ENCODE results near the gene TSSK2. TPM values are rescaled to one million over a fixed set of nuclear protein-coding genes. Genes with fewer than 3 reads are reported as not detected.

The TSSK2 gene
- total and polyA plus RNA-seq, 2 experiments from 2014 or later = not detected

- TF ChIP-seq ETS1 (IDR thresholded peaks at IDR 0.05) (no peak), NANOG (IDR thresholded peaks at IDR 0.05; ENCODE audit: borderline replicate concordance) (no peak), POLR2AphosphoS5 (IDR thresholded peaks at IDR 0.05; ENCODE audit: low read depth) (no peak), EZH2 (IDR thresholded peaks at IDR 0.05; ENCODE audit: low read depth, unreplicated experiment) (no peak), STAT1 (IDR thresholded peaks at IDR 0.05; ENCODE audit: unreplicated experiment) (no peak), ZNF331 (CRISPR knock-in tag; IDR thresholded peaks at IDR 0.05; ENCODE audit: low read depth) (no peak), CREB1 (CRISPR knock-in tag; IDR thresholded peaks at IDR 0.05; ENCODE audit: low read depth) (no peak), CTCF (conservative IDR thresholded peaks at IDR 0.05; ENCODE audit: low read depth in 2 of 2) (no peak), ZNF114 (CRISPR knock-in tag; IDR thresholded peaks at IDR 0.05) (no peak)
Observed at GRCh38 chr22:19134874-19135273, 3.8 kb downstream of the TSSK2 start (continued).

GRCh38 chr22:19136915-19137314 lies 5.8 kb downstream of the TSSK2 start:
- Histone ChIP-seq H3K4me2 (no peak overlapping the region), H3K9me2 (ENCODE audit: insufficient read depth) (no peaks in the 10 kb centered on the region), H3K4me1 (ENCODE audit: insufficient read depth) (no peaks in the 10 kb centered on the region), H3K79me2 (replicated peaks; ENCODE audit: insufficient read depth) (no peaks in the 10 kb centered on the region), H4K20me1 (replicated peaks; ENCODE audit: insufficient read depth) (no peaks in the 10 kb centered on the region), H3K27ac (ENCODE audit: low read depth) (no peak overlapping the region), H3F3A (replicated peaks; ENCODE audit: low read depth) (no peaks in the 10 kb centered on the region), H3K27me3 (ENCODE audit: insufficient read depth) (no peaks in the 10 kb centered on the region), H2AFZ (no peak overlapping the region), H3K36me3 (ENCODE audit: insufficient read depth) (peaks cover 6% of the 10 kb centered on the region), H3K4me3 (no peak overlapping the region)
- H3K27me3 Mint-ChIP-seq (ENCODE audit: insufficient read depth, low read depth, poor library complexity) = peaks cover 11% of the 10 kb centered on the region
- peaks cover 54% of the 10 kb centered on the region for H3K36me3 Mint-ChIP-seq (ENCODE audit: low read depth)
- H3K9me3 Mint-ChIP-seq = no peaks in the 10 kb centered on the region
- no peak overlapping the region for H3K27ac Mint-ChIP-seq
- DNase-seq (ENCODE audit: low spot score) (no peak), ATAC-seq (no peak)
- no peaks in the 10 kb centered on the region for H3K4me1 Mint-ChIP-seq
- H3K4me3 Mint-ChIP-seq = no peak overlapping the region
- TF ChIP-seq NANOG (IDR thresholded peaks at IDR 0.05; ENCODE audit: borderline replicate concordance) = no peak
- no peak for TF ChIP-seq CREB1 (CRISPR knock-in tag; IDR thresholded peaks at IDR 0.05; ENCODE audit: low read depth)
- TF ChIP-seq ZNF462 (CRISPR knock-in tag; IDR thresholded peaks at IDR 0.05) = no peak
- no peak for TF ChIP-seq ZNF114 (CRISPR knock-in tag; IDR thresholded peaks at IDR 0.05)
- TF ChIP-seq CTCF (conservative IDR thresholded peaks at IDR 0.05; ENCODE audit: low read depth in 2 of 2) = no peak
- no peak for TF ChIP-seq JUNB (IDR thresholded peaks at IDR 0.05; ENCODE audit: unreplicated experiment)
- no peak for TF ChIP-seq ZNF331 (CRISPR knock-in tag; IDR thresholded peaks at IDR 0.05; ENCODE audit: low read depth)
- no peak for TF ChIP-seq EZH2 (IDR thresholded peaks at IDR 0.05; ENCODE audit: low read depth, unreplicated experiment)
- TF ChIP-seq STAT1 (IDR thresholded peaks at IDR 0.05; ENCODE audit: unreplicated experiment) = no peak

All from GM23338 (cell line).